ENCODE data around the gene ECE1.

The ECE1 gene

GRCh38 chr1:21266119-21266774 lies 24.0 kb downstream of the ECE1 start:
- no peak for DNase-seq

GRCh38 chr1:21265644-21266043 lies 24.6 kb downstream of the ECE1 start:
- no peak for DNase-seq

GRCh38 chr1:21264898-21265297 lies 25.4 kb downstream of the ECE1 start:
- DNase-seq, result no peak

GRCh38 chr1:21263653-21264225 lies 26.5 kb downstream of the ECE1 start:
- DNase-seq, result no peak

- no peak for DNase-seq
Measured at GRCh38 chr1:21263052-21263429, 27.2 kb downstream of the ECE1 start.

- DNase-seq, result no peak
Measured at GRCh38 chr1:21262293-21263051, 27.8 kb downstream of the ECE1 start.

GRCh38 chr1:21261551-21262292 lies 28.5 kb downstream of the ECE1 start:
- no peak for DNase-seq

GRCh38 chr1:21260405-21261125 lies 29.7 kb downstream of the ECE1 start:
- DNase-seq, result no peak

GRCh38 chr1:21259316-21260076 lies 30.8 kb downstream of the ECE1 start:
- no peak for DNase-seq

GRCh38 chr1:21258331-21259134 lies 31.7 kb downstream of the ECE1 start:
- DNase-seq, result no peak

- no peak for DNase-seq
Measured at GRCh38 chr1:21257431-21258135, 32.7 kb downstream of the ECE1 start.

GRCh38 chr1:21256776-21257175 lies 33.5 kb downstream of the ECE1 start:
- DNase-seq, result no peak

GRCh38 chr1:21255943-21256320 lies 34.3 kb downstream of the ECE1 start:
- no peak for DNase-seq

GRCh38 chr1:21255284-21255942 lies 34.9 kb downstream of the ECE1 start:
- DNase-seq, result peak; percentile 83

GRCh38 chr1:21254335-21254951 lies 35.8 kb downstream of the ECE1 start:
- no peak for DNase-seq

- DNase-seq, result no peak
Measured at GRCh38 chr1:21251773-21252471, 38.3 kb downstream of the ECE1 start.

GRCh38 chr1:21249940-21250493 lies 40.2 kb downstream of the ECE1 start:
- DNase-seq, result no peak

Data from effector CD4-positive, alpha-beta T cell (primary cell).